OCI-LY1 (cell line): ENCODE results near the gene EDEM1.

Source experiments
- H2AFZ ChIP-seq: fragments of 200-600 bp; sonication (generic), shearing (Covaris generic); 2 replicates; pipeline ENCODE4 v1.6.0; 2014; ENCODE audit warnings: antibody characterized with exemption, mild to moderate bottlenecking, low read length
- H3F3A ChIP-seq: fragments of 200-600 bp; sonication (generic), shearing (Covaris generic); 2 replicates; pipeline ENCODE4 v1.6.0; 2014; ENCODE audit warnings: mild to moderate bottlenecking, antibody characterized with exemption, low read length, moderate library complexity; ENCODE audit not compliant: insufficient read depth
- H3K27ac ChIP-seq: fragments of 200-600 bp; sonication (generic); 2 replicates; pipeline ENCODE4 v1.5.1; 2014; ENCODE audit warnings: low read length, mixed run types, mild to moderate bottlenecking, low read depth; ENCODE audit not compliant: poor library complexity, severe bottlenecking
- H3K27me3 ChIP-seq: fragments of 200-600 bp; sonication (generic); 2 replicates; pipeline ENCODE4 v1.6.0; 2014; ENCODE audit warnings: antibody characterized with exemption, mild to moderate bottlenecking, low read length, moderate library complexity; ENCODE audit not compliant: insufficient read depth
- H3K36me3 ChIP-seq: fragments of 200-600 bp; sonication (generic); 2 replicates; pipeline ENCODE4 v1.6.1; 2014; ENCODE audit warnings: mild to moderate bottlenecking, antibody characterized with exemption, low read length, moderate library complexity, mixed read lengths; ENCODE audit not compliant: insufficient read depth
- H3K4me1 ChIP-seq: fragments of 200-600 bp; sonication (generic); 2 replicates; pipeline ENCODE4 v1.5.1; 2014; ENCODE audit warnings: mild to moderate bottlenecking, low read length, moderate library complexity; ENCODE audit not compliant: insufficient read depth, severe bottlenecking
- H3K4me2 ChIP-seq: fragments of 200-600 bp; sonication (generic), shearing (Covaris generic); 2 replicates; pipeline ENCODE4 v1.6.1; 2014; ENCODE audit warnings: low read length
- H3K4me3 ChIP-seq: fragments of 200-600 bp; sonication (generic); 2 replicates; pipeline ENCODE4 v1.5.1; 2014; ENCODE audit warnings: low read length, low read depth, mild to moderate bottlenecking, mixed read lengths; ENCODE audit not compliant: poor library complexity, severe bottlenecking
- H3K79me2 ChIP-seq: fragments of 200-600 bp; shearing (Covaris generic); 2 replicates; pipeline ENCODE4 v1.6.1; 2016; ENCODE audit warnings: mixed run types, low read length, mixed read lengths; ENCODE audit not compliant: insufficient read depth
- H3K9ac ChIP-seq: fragments of 200-600 bp; sonication (generic), shearing (Covaris generic); 2 replicates; pipeline ENCODE4 v1.6.1; 2014; ENCODE audit warnings: mild to moderate bottlenecking, low read length, mixed read lengths
- H3K9me2 ChIP-seq: fragments of 200-600 bp; sonication (generic), shearing (Covaris generic); 2 replicates; pipeline ENCODE4 v1.6.1; 2014; ENCODE audit warnings: low read depth, mild to moderate bottlenecking, low read length, mixed read lengths
- H3K9me3 ChIP-seq: fragments of 200-600 bp; shearing (Covaris generic); 2 replicates; pipeline ENCODE4 v1.6.1; 2014; ENCODE audit warnings: low read length, mixed read lengths
- H4K20me1 ChIP-seq: fragments of 200-600 bp; sonication (generic), shearing (Covaris generic); 2 replicates; pipeline ENCODE4 v1.6.0; 2016; ENCODE audit warnings: mild to moderate bottlenecking, low read length; ENCODE audit not compliant: insufficient read depth
- EZH2 ChIP-seq: fragments of 200-600 bp; sonication (generic), shearing (Covaris generic); IDR thresholded peaks from 2 replicates; pipeline ENCODE4 v1.8.0; 2017; ENCODE audit warnings: borderline replicate concordance, mixed run types, mild to moderate bottlenecking, antibody characterized with exemption, low read length, moderate library complexity, mixed read lengths
- TF ChIP-seq, protein P1 (sequence below): fragments of 200-600 bp; sonication (generic), shearing (Covaris generic); IDR thresholded peaks from 2 replicates; pipeline ENCODE4 v1.5.1; 2017; ENCODE audit warnings: mild to moderate bottlenecking, antibody characterized with exemption, low read length, moderate library complexity, mixed read lengths

Gene EDEM1

DNA sequence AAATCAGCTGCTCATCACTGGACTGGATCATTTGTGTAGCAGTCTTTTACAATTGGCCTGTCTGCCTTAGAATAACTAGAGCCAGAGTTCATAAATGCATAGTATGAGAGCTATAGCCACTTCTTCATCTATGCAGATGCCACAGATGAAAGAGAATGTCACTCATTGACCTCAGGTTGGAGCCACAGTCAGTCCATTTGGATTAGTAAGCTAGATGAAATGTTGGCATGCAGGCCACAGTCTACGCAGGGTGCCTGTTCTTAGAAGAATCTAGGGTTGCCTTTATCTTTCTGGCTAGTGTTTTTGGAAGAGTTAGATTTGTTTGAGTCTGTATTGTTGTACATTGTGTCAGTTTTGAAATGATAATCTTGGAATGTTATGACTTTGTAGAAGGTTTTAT, 25.4 kb upstream of the EDEM1 start:
- Histone ChIP-seq H4K20me1 (no peaks in the 10 kb centered on the region), H3F3A (no peaks in the 10 kb centered on the region), H3K9me2 (no peaks in the 10 kb centered on the region), H3K4me3 (no peak overlapping the region), H3K27ac (no peak overlapping the region), H3K36me3 (no peaks in the 10 kb centered on the region), H3K4me2 (no peak overlapping the region), H3K27me3 (no peaks in the 10 kb centered on the region), H3K79me2 (peaks cover 88% of the 10 kb centered on the region), H3K4me1 (peaks cover 22% of the 10 kb centered on the region), H3K9me3 (no peaks in the 10 kb centered on the region), H3K9ac (no peak overlapping the region), H2AFZ (no peak overlapping the region)
- no peak for TF ChIP-seq EZH2
- TF ChIP-seq, protein P1, sequence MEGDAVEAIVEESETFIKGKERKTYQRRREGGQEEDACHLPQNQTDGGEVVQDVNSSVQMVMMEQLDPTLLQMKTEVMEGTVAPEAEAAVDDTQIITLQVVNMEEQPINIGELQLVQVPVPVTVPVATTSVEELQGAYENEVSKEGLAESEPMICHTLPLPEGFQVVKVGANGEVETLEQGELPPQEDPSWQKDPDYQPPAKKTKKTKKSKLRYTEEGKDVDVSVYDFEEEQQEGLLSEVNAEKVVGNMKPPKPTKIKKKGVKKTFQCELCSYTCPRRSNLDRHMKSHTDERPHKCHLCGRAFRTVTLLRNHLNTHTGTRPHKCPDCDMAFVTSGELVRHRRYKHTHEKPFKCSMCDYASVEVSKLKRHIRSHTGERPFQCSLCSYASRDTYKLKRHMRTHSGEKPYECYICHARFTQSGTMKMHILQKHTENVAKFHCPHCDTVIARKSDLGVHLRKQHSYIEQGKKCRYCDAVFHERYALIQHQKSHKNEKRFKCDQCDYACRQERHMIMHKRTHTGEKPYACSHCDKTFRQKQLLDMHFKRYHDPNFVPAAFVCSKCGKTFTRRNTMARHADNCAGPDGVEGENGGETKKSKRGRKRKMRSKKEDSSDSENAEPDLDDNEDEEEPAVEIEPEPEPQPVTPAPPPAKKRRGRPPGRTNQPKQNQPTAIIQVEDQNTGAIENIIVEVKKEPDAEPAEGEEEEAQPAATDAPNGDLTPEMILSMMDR: no peak

DNA sequence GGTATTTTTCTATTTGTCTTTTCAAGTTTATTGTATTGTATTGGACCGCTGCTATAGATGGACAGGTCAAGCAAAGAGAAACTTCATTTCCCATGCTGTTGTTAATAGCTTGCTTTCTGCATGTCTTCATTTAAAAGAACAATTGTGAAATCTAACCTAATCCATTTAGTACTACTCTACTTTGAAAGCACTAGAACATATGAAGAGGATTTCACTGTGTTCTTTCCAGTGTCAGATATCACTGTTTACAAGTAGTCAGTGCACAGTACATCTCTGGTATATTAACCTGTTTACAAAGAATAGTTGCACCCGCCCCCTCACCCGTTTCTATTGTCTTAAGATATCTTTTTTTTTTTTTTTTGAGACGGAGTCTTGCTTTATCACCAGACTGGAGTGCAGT, 21.8 kb upstream of the EDEM1 start:
- H3K4me3 ChIP-seq: no peak overlapping the region
- peaks cover 86% of the 10 kb centered on the region for H3K79me2 ChIP-seq
- H3K4me1 ChIP-seq: peaks cover 25% of the 10 kb centered on the region
- H3K27ac ChIP-seq: no peak overlapping the region
- H3K9ac ChIP-seq: no peak overlapping the region
- no peak overlapping the region for H3K4me2 ChIP-seq
- TF ChIP-seq, protein P1: no peak
- no peak for TF ChIP-seq EZH2
- H4K20me1 ChIP-seq: no peaks in the 10 kb centered on the region
- H2AFZ ChIP-seq: no peak overlapping the region
- no peaks in the 10 kb centered on the region for H3F3A ChIP-seq
- no peaks in the 10 kb centered on the region for H3K27me3 ChIP-seq
- peaks cover under 1% of the 10 kb centered on the region for H3K36me3 ChIP-seq
- H3K9me3 ChIP-seq: no peaks in the 10 kb centered on the region
- no peaks in the 10 kb centered on the region for H3K9me2 ChIP-seq

DNA sequence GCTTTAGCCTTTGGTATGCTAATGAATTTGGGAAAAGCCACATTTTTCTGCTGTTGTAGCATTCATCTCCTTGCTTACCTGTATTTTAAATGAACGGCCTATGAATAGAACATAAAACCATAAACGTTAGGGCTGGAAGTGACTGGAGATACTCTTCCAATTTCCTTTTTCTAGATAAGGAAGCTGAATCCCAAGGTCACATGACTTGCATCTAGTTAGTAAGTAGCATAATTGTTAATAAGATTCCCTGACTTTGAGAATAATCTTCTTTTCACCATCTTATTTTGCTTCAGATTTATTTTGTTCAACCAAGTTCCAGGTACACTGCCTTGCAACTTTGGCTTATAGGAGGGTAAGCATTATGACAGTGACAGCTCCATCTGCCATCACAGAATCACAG, 20.7 kb upstream of the EDEM1 start:
- no peak for TF ChIP-seq EZH2
- TF ChIP-seq, protein P1: no peak
- Histone ChIP-seq H3K9me3 (no peaks in the 10 kb centered on the region), H4K20me1 (no peaks in the 10 kb centered on the region), H3K36me3 (peaks cover 9% of the 10 kb centered on the region), H3K4me2 (no peak overlapping the region), H3K27ac (no peak overlapping the region), H3K9ac (no peak overlapping the region), H2AFZ (no peak overlapping the region), H3K9me2 (no peaks in the 10 kb centered on the region), H3K4me3 (no peak overlapping the region), H3F3A (no peaks in the 10 kb centered on the region), H3K79me2 (peaks cover 74% of the 10 kb centered on the region), H3K4me1 (peaks cover 17% of the 10 kb centered on the region), H3K27me3 (no peaks in the 10 kb centered on the region)
